Parathyroid adenoma (tissue), 2 donors: ENCODE measurements around the gene DEFB114.

Experiments used
- H2AFZ ChIP-seq: fragments of 300-600 bp; sonication (generic); one replicate; pipeline ENCODE4 v1.7.0; 2017; ENCODE audit warnings: antibody characterized with exemption, mild to moderate bottlenecking
- H3K27ac ChIP-seq: fragments of 300-600 bp; sonication (generic); one replicate; pipeline ENCODE4 v1.7.0; 2017
- H3K27me3 ChIP-seq: fragments of 300-600 bp; sonication (generic); one replicate; pipeline ENCODE4 v1.7.0; 2017; ENCODE audit warnings: low read length; ENCODE audit not compliant: control insufficient read depth, insufficient read depth
- H3K36me3 ChIP-seq: fragments of 300-600 bp; sonication (generic); one replicate; pipeline ENCODE4 v1.7.0; 2017; ENCODE audit warnings: low read length; ENCODE audit not compliant: control insufficient read depth, insufficient read depth
- H3K4me1 ChIP-seq: fragments of 300-600 bp; sonication (generic); one replicate; pipeline ENCODE4 v1.7.0; 2017; ENCODE audit warnings: control low read depth
- H3K4me2 ChIP-seq: fragments of 300-600 bp; sonication (generic); one replicate; pipeline ENCODE4 v1.7.0; 2017; ENCODE audit warnings: low read length
- H3K4me3 ChIP-seq: fragments of 300-600 bp; sonication (generic); one replicate; pipeline ENCODE4 v1.7.0; 2017; ENCODE audit warnings: low read depth, low read length
- H3K79me2 ChIP-seq: fragments of 300-600 bp; sonication (generic); one replicate; pipeline ENCODE4 v1.7.0; 2017; ENCODE audit warnings: control low read depth
- H3K9ac ChIP-seq: fragments of 300-600 bp; sonication (generic); one replicate; pipeline ENCODE4 v1.7.0; 2017; ENCODE audit warnings: mild to moderate bottlenecking
- H3K9me3 ChIP-seq: fragments of 300-600 bp; sonication (generic); one replicate; pipeline ENCODE4 v1.7.0; 2017; ENCODE audit warnings: low read length; ENCODE audit not compliant: control insufficient read depth
- TF ChIP-seq, protein P1 (sequence below): fragments of 300-600 bp; sonication (generic); IDR thresholded peaks from one replicate; pipeline ENCODE4 v1.7.0; 2017; ENCODE audit warnings: antibody characterized with exemption, mild to moderate bottlenecking
- donor health status: primary hyperparathyroidism.

Gene DEFB114

GRCh38 chr6:49987749-49988148, 23.8 kb upstream of the DEFB114 start:
- H3K9ac ChIP-seq: no peak overlapping the region
- no peak overlapping the region for H3K4me2 ChIP-seq
- no peak overlapping the region for H2AFZ ChIP-seq
- TF ChIP-seq, protein P1, sequence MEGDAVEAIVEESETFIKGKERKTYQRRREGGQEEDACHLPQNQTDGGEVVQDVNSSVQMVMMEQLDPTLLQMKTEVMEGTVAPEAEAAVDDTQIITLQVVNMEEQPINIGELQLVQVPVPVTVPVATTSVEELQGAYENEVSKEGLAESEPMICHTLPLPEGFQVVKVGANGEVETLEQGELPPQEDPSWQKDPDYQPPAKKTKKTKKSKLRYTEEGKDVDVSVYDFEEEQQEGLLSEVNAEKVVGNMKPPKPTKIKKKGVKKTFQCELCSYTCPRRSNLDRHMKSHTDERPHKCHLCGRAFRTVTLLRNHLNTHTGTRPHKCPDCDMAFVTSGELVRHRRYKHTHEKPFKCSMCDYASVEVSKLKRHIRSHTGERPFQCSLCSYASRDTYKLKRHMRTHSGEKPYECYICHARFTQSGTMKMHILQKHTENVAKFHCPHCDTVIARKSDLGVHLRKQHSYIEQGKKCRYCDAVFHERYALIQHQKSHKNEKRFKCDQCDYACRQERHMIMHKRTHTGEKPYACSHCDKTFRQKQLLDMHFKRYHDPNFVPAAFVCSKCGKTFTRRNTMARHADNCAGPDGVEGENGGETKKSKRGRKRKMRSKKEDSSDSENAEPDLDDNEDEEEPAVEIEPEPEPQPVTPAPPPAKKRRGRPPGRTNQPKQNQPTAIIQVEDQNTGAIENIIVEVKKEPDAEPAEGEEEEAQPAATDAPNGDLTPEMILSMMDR: no peak
- no peaks in the 10 kb centered on the region for H3K36me3 ChIP-seq
- no peaks in the 10 kb centered on the region for H3K27me3 ChIP-seq
- no peak overlapping the region for H3K27ac ChIP-seq
- H3K4me1 ChIP-seq: no peaks in the 10 kb centered on the region
- no peaks in the 10 kb centered on the region for H3K9me3 ChIP-seq
- no peaks in the 10 kb centered on the region for H3K79me2 ChIP-seq
- no peak overlapping the region for H3K4me3 ChIP-seq

DNA sequence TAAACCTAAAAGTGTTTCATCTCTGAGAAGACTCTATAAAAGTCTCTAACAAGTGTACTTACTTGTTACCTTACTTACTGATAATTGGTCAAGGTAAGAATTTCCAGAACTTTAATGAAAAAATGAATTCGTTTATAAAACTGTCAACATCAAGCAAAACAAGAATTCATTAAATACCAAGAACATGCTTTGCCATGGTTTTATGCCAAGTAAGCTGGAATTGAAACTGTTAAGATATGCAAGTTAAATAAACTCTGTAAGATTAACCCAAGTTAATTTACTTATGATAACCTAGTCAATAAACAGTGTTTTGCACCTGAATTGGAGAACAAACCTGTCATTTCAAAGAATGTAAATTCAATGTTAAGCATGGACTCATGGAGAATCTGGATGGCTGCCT, 22.6 kb upstream of the DEFB114 start:
- Histone ChIP-seq H3K27me3 (no peaks in the 10 kb centered on the region), H2AFZ (no peak overlapping the region), H3K4me1 (no peaks in the 10 kb centered on the region), H3K9me3 (no peaks in the 10 kb centered on the region), H3K4me2 (no peak overlapping the region), H3K79me2 (no peaks in the 10 kb centered on the region), H3K4me3 (no peak overlapping the region), H3K27ac (no peak overlapping the region), H3K36me3 (no peaks in the 10 kb centered on the region), H3K9ac (no peak overlapping the region)
- TF ChIP-seq, protein P1: no peak

DNA sequence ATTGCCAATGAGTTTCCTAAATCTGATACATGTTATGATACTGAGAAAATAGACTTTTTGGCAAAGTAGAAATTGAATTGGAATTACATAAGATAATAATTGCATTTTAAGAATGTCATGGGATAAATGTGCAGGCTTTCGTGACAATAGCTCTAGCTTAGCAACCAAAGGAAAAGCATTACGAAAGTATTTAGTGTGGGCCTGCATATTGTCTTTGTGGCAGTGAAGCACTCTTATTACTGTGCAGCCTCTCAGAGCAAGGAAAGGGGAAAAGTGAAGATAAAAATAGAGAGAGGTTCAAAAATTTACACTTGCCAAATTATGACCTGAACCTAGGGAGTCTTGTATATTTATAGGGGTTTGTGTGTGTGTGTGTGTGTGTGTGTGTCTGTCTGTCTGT, 18.1 kb upstream of the DEFB114 start:
- no peaks in the 10 kb centered on the region for H3K36me3 ChIP-seq
- no peaks in the 10 kb centered on the region for H3K27me3 ChIP-seq
- no peaks in the 10 kb centered on the region for H3K79me2 ChIP-seq
- H3K4me2 ChIP-seq: no peak overlapping the region
- no peaks in the 10 kb centered on the region for H3K4me1 ChIP-seq
- no peak overlapping the region for H2AFZ ChIP-seq
- no peak overlapping the region for H3K27ac ChIP-seq
- TF ChIP-seq, protein P1: no peak
- no peaks in the 10 kb centered on the region for H3K9me3 ChIP-seq
- H3K4me3 ChIP-seq: no peak overlapping the region
- H3K9ac ChIP-seq: no peak overlapping the region

DNA sequence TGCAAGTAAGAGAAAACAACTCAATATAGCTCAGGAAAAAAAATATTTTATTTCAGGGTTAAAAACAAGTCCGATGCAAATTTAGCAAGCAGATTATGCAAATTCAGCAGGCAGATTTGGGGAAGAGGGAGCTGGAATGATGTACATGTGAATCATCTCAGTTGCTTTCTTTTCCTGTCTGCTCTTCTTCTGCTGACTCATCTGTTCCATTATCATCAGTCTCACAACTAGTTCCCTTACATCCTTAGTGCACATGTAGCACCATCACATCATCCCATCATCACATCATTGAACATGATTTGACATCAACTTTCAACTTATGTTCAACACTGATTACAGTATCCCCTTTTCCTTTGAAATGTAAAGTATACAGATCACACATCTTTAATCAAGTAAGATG, 16.9 kb upstream of the DEFB114 start:
- Histone ChIP-seq H3K27me3 (no peaks in the 10 kb centered on the region), H3K9ac (no peak overlapping the region), H3K79me2 (no peaks in the 10 kb centered on the region), H3K27ac (no peak overlapping the region), H3K36me3 (no peaks in the 10 kb centered on the region), H3K9me3 (no peaks in the 10 kb centered on the region), H2AFZ (no peak overlapping the region), H3K4me3 (no peak overlapping the region), H3K4me1 (no peaks in the 10 kb centered on the region), H3K4me2 (no peak overlapping the region)
- TF ChIP-seq, protein P1: no peak

DNA sequence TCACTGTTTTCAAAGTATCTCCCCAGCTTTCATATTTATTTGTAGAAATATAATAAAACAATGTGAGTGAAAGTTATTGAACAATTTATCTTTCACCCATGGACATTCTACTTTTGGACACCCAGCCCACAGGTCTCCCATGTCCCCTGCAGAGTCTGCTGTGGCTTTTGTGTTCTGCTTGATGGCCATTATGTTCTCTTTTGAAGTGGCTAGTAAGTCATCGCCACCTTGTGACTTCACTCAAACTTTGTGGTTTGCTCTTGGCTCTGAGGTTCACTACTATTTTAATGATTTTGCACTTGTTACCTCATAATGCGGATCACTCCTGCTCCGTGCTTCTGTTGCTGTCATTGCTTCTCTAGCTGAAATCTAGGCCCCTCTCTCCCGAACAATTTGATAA, 15.6 kb upstream of the DEFB114 start:
- Histone ChIP-seq H3K27me3 (no peaks in the 10 kb centered on the region), H3K27ac (no peak overlapping the region), H3K4me2 (no peak overlapping the region), H3K4me3 (no peak overlapping the region), H3K9ac (no peak overlapping the region), H3K9me3 (no peaks in the 10 kb centered on the region), H3K79me2 (no peaks in the 10 kb centered on the region), H3K36me3 (no peaks in the 10 kb centered on the region), H3K4me1 (no peaks in the 10 kb centered on the region), H2AFZ (no peak overlapping the region)
- TF ChIP-seq, protein P1: no peak
